ENCODE data around the gene EDIL3.

GRCh38 chr5:84286662-84287061 is 98.0 kb downstream of the EDIL3 start:
- no peak for TF ChIP-seq CTCF (IDR thresholded peaks at IDR 0.05)
- TF ChIP-seq POLR2A (IDR thresholded peaks at IDR 0.05), result no peak

Measured in lower leg skin (tissue), 3 donors.